Ectodermal cell (in vitro differentiated cells): ENCODE results near the gene COL11A2.
A peak's percentile ranks its signal among the peaks of the same experiment; 100 is the strongest.

Source experiments
- H3K27ac ChIP-seq: 2 replicates; pipeline ENCODE4 v1.7.0; 2013; ENCODE audit warnings: mild to moderate bottlenecking, low read depth, low read length; ENCODE audit not compliant: insufficient read depth, poor library complexity, severe bottlenecking
- H3K27me3 ChIP-seq: 2 replicates; pipeline ENCODE4 v1.7.0; 2013; ENCODE audit warnings: mild to moderate bottlenecking, low read length; ENCODE audit not compliant: insufficient read depth, control insufficient read depth, poor library complexity, severe bottlenecking
- H3K36me3 ChIP-seq: one replicate; pipeline ENCODE4 v1.7.0; 2013; ENCODE audit warnings: low read length; ENCODE audit not compliant: control insufficient read depth, insufficient read depth
- H3K4me1 ChIP-seq: one replicate; pipeline ENCODE4 v1.7.0; 2013; ENCODE audit warnings: low read length; ENCODE audit not compliant: control insufficient read depth, insufficient read depth
- H3K4me3 ChIP-seq: 2 replicates; pipeline ENCODE4 v1.7.0; 2013; ENCODE audit warnings: low read depth, low read length, control low read depth; ENCODE audit not compliant: insufficient read depth
- H3K9me3 ChIP-seq: 2 replicates; pipeline ENCODE4 v1.7.0; 2013; ENCODE audit warnings: mild to moderate bottlenecking, low read length, moderate library complexity; ENCODE audit not compliant: control insufficient read depth
- WGBS, 2 experiments: methylation state at CpG; one replicate each; pipeline ENCODE4 v1.1.7; 2013; ENCODE audit warnings: missing lambda C conversion rate in 2 of 2; 5-methylcytosine and 5-hydroxymethylcytosine counted together

The COL11A2 gene

GRCh38 chr6:33200219-33201146 lies 8.2 kb upstream of the COL11A2 start, which contains the start of the genes RXRB and SLC39A7:
TSS of gene RXRB (minus strand) at chr6:33200665. CDS start at chr6:33200476, 189 bp downstream.
TSS of gene SLC39A7 (plus strand) at chr6:33200867. CDS start at chr6:33201246, 379 bp downstream.
- Histone ChIP-seq H3K36me3 (peaks cover 24% of the 10 kb centered on the region), H3K4me3 (peak within 1 kb of the TSS; percentile 95), H3K27me3 (peaks cover 3% of the 10 kb centered on the region), H3K4me1 (peaks cover 22% of the 10 kb centered on the region), H3K27ac (peak within 1 kb of the TSS; percentile 95), H3K9me3 (no peaks in the 10 kb centered on the region)
- 0% methylated on average over 68 of the region's 68 CpGs for WGBS, 2 experiments

- H3K4me3 ChIP-seq, result peak overlapping the region; percentile 95
- H3K36me3 ChIP-seq, result peaks cover 25% of the 10 kb centered on the region
- no peaks in the 10 kb centered on the region for H3K27me3 ChIP-seq
- 1% methylated on average over 25 of the region's 26 CpGs for WGBS, 2 experiments
- peak overlapping the region; percentile 95 for H3K27ac ChIP-seq
- peaks cover 16% of the 10 kb centered on the region for H3K4me1 ChIP-seq
- H3K9me3 ChIP-seq, result no peaks in the 10 kb centered on the region
Measured at GRCh38 chr6:33199687-33200218, 7.5 kb upstream of the COL11A2 start.

GRCh38 chr6:33198853-33199436 lies 6.7 kb upstream of the COL11A2 start:
- Histone ChIP-seq H3K27ac (no peak overlapping the region), H3K27me3 (no peaks in the 10 kb centered on the region), H3K9me3 (no peaks in the 10 kb centered on the region), H3K4me1 (peaks cover 13% of the 10 kb centered on the region), H3K4me3 (no peak overlapping the region), H3K36me3 (peaks cover 26% of the 10 kb centered on the region)
- 45 to 62% methylated on average over 3 of the region's 3 CpGs for WGBS, 2 experiments

- Histone ChIP-seq H3K4me3 (no peak overlapping the region), H3K4me1 (peaks cover 7% of the 10 kb centered on the region), H3K9me3 (no peaks in the 10 kb centered on the region), H3K27ac (no peak overlapping the region), H3K27me3 (no peaks in the 10 kb centered on the region), H3K36me3 (peaks cover 22% of the 10 kb centered on the region)
- 89 to 92% methylated on average over 6 of the region's 6 CpGs for WGBS, 2 experiments
Measured at GRCh38 chr6:33198159-33198852, 6.0 kb upstream of the COL11A2 start.

- Histone ChIP-seq H3K4me1 (peaks cover 7% of the 10 kb centered on the region), H3K27me3 (peaks cover 7% of the 10 kb centered on the region), H3K27ac (no peak overlapping the region), H3K36me3 (peaks cover 14% of the 10 kb centered on the region), H3K9me3 (no peaks in the 10 kb centered on the region), H3K4me3 (no peak overlapping the region)
- WGBS, 2 experiments, result 55 to 57% methylated on average over 12 of the region's 12 CpGs
Measured at GRCh38 chr6:33197431-33198048, 5.3 kb upstream of the COL11A2 start.

- H3K4me1 ChIP-seq, result peaks cover 12% of the 10 kb centered on the region
- H3K9me3 ChIP-seq, result no peaks in the 10 kb centered on the region
- no peak overlapping the region for H3K4me3 ChIP-seq
- H3K27me3 ChIP-seq, result peaks cover 25% of the 10 kb centered on the region
- peaks cover 8% of the 10 kb centered on the region for H3K36me3 ChIP-seq
- WGBS, 2 experiments, result 86 to 91% methylated on average over 14 to 15 of the region's 15 CpGs
- H3K27ac ChIP-seq, result no peak overlapping the region
Measured at GRCh38 chr6:33195304-33196165, 3.3 kb upstream of the COL11A2 start.

- Histone ChIP-seq H3K36me3 (peaks cover 8% of the 10 kb centered on the region), H3K4me3 (no peak overlapping the region), H3K4me1 (peaks cover 12% of the 10 kb centered on the region), H3K27ac (no peak overlapping the region), H3K27me3 (peaks cover 28% of the 10 kb centered on the region), H3K9me3 (no peaks in the 10 kb centered on the region)
- WGBS, 2 experiments, result 92% methylated on average over 7 to 8 of the region's 8 CpGs
Measured at GRCh38 chr6:33194431-33194979, 2.2 kb upstream of the COL11A2 start.

- H3K4me3 ChIP-seq, result no peak overlapping the region
- peaks cover 28% of the 10 kb centered on the region for H3K27me3 ChIP-seq
- H3K4me1 ChIP-seq, result peaks cover 12% of the 10 kb centered on the region
- WGBS, 2 experiments, result 62 to 75% methylated on average over 6 of the region's 6 CpGs
- no peak overlapping the region for H3K27ac ChIP-seq
- peaks cover 8% of the 10 kb centered on the region for H3K36me3 ChIP-seq
- H3K9me3 ChIP-seq, result no peaks in the 10 kb centered on the region
Measured at GRCh38 chr6:33193619-33194018, 1.4 kb upstream of the COL11A2 start.
